ENCODE results near the gene PSMD14.

The PSMD14 gene

DNA sequence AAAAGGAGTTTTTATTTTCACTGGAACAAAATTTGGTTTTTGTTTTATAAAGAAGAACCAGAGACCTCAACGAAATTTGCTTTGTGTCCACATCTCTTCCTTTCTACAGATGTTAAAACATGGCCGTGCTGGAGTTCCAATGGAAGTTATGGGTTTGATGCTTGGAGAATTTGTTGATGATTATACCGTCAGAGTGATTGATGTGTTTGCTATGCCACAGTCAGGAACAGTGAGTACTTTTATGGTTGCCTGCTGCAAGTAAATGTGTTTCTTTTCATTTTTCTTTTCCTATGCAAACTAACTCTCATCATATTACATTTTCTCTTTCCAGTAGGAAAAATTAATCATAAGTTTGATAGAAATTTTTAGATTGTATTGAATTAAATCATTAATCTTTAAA, 59.5 kb downstream of the PSMD14 start:
- TF ChIP-seq, protein P1, sequence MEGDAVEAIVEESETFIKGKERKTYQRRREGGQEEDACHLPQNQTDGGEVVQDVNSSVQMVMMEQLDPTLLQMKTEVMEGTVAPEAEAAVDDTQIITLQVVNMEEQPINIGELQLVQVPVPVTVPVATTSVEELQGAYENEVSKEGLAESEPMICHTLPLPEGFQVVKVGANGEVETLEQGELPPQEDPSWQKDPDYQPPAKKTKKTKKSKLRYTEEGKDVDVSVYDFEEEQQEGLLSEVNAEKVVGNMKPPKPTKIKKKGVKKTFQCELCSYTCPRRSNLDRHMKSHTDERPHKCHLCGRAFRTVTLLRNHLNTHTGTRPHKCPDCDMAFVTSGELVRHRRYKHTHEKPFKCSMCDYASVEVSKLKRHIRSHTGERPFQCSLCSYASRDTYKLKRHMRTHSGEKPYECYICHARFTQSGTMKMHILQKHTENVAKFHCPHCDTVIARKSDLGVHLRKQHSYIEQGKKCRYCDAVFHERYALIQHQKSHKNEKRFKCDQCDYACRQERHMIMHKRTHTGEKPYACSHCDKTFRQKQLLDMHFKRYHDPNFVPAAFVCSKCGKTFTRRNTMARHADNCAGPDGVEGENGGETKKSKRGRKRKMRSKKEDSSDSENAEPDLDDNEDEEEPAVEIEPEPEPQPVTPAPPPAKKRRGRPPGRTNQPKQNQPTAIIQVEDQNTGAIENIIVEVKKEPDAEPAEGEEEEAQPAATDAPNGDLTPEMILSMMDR (conservative IDR thresholded peaks at IDR 0.05; ENCODE audit: low read depth), result no peak
- POLR2A ChIA-PET (ENCODE audit: low non-redundant PET), result no interaction called here
- DNase-seq (ENCODE audit: low spot score), result no peak
- H3K27ac ChIP-seq, result no peak overlapping the region
- CTCF ChIA-PET, result interaction anchor here (0.7 kb wide), 1 partner anchor 162 kb away, joined by 3 read pairs; no protein-coding TSS in a partner anchor

DNA sequence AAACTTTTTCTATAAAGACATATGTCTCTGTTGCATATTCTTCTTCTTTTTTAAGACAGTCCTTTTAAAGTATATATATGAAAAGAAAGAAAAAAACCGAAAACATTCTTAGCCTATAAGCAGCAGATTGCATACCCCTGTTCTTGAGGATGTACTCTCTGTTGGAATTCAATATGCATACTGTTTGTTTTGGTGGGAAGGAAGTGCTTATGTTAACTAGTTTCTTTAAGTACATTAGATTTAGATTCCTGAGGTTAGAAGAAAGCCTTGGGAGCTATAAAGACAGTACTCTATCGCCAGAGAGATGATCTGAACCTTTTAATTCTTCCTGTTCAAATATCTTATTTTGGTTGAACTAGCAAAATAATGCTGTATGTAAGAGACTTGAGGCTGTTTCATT, 61.1 kb downstream of the PSMD14 start:
- POLR2A ChIA-PET (ENCODE audit: low non-redundant PET), result no interaction called here

GRCh38 chr2:161370981-161371380, 62.8 kb downstream of the PSMD14 start:
- H3K27ac ChIP-seq, result no peak overlapping the region
- ChIA-PET POLR2A (ENCODE audit: low non-redundant PET) (no interaction called here), CTCF (no interaction called here)
- no peak for DNase-seq (ENCODE audit: low spot score)
- TF ChIP-seq, protein P1 (conservative IDR thresholded peaks at IDR 0.05; ENCODE audit: low read depth), result no peak

More for the DNA sequence above, 61.1 kb downstream of the PSMD14 start:
- CTCF ChIA-PET, result no interaction called here
- TF ChIP-seq, protein P1 (conservative IDR thresholded peaks at IDR 0.05; ENCODE audit: low read depth), result no peak
- no peak overlapping the region for H3K27ac ChIP-seq
- no peak for DNase-seq (ENCODE audit: low spot score)

DNA sequence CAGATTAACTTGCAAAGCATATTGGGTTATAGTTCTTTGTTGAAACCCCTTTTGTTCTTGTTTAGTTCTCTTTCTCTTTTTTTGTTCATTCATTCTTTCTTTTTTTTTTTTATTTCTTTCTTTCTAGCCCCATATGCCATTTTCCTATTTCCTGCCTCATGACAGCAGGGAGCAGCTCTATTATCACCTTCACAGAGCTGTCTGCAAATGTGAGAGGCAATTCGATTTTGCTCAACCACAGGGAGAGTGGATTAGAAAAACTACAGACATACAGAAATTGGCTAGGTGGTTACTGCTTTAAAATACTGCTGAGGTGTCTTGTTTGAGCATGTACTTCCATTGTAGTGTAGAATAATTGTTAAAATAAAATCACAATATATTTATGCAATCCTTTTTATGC, 63.6 kb downstream of the PSMD14 start:
- ChIA-PET POLR2A (ENCODE audit: low non-redundant PET) (no interaction called here), CTCF (no interaction called here)
- H3K27ac ChIP-seq, result no peak overlapping the region
- TF ChIP-seq, protein P1 (conservative IDR thresholded peaks at IDR 0.05; ENCODE audit: low read depth), result no peak
- no peak for DNase-seq (ENCODE audit: low spot score)

- CTCF ChIA-PET, result interaction anchor here (0.6 kb wide), 1 partner anchor 28 kb away, joined by 3 read pairs; no protein-coding TSS in a partner anchor
- POLR2A ChIA-PET (ENCODE audit: low non-redundant PET), result no interaction called here
- TF ChIP-seq, protein P1 (conservative IDR thresholded peaks at IDR 0.05; ENCODE audit: low read depth), result no peak
- H3K27ac ChIP-seq, result no peak overlapping the region
- DNase-seq (ENCODE audit: low spot score), result no peak
Measured at GRCh38 chr2:161373942-161374341, 65.7 kb downstream of the PSMD14 start.

DNA sequence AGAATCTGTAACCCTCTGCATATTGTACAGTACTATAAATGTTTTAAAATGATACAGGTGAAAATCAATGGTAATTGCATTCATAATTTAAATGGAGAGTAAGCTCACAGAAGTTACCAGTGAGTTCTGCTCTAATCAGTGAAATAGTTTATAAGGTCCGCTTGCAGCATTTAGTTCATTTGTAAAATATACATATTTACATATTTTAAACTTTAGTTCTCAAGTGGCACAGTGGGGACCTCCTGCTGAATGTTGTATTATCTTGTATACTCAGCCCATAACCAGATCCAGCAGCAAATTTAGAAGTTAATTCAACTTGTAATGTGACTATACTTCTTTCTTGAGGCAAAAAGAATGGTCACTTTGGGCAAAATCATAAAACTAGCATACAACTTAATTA, 66.2 kb downstream of the PSMD14 start:
- TF ChIP-seq, protein P1 (conservative IDR thresholded peaks at IDR 0.05; ENCODE audit: low read depth), result no peak
- H3K27ac ChIP-seq, result no peak overlapping the region
- CTCF ChIA-PET, result interaction anchor here (0.6 kb wide), 1 partner anchor 28 kb away, joined by 3 read pairs; no protein-coding TSS in a partner anchor
- DNase-seq (ENCODE audit: low spot score), result no peak
- POLR2A ChIA-PET (ENCODE audit: low non-redundant PET), result no interaction called here

DNA sequence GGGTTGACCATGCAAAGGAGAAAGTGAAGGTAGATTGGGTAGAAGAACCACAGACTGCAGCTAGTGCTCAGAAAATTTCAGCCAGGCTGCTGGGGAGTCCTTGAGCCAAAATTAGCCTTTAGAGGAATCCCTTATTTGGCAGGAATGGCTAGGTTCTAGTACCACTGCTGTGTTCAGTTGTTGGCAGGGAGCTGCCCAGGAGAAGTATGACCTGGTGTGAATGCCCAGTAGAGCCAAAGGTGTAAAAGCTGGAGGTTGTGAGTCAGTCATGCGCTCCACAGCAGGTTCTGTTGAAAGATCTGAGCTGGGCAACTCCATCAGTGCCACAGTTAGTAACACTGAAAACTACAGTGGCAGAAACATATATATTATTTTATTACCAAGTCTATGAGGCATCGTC, 71.5 kb downstream of the PSMD14 start:
- TF ChIP-seq, protein P1 (conservative IDR thresholded peaks at IDR 0.05; ENCODE audit: low read depth), result no peak
- H3K27ac ChIP-seq, result no peak overlapping the region
- DNase-seq (ENCODE audit: low spot score), result no peak
- ChIA-PET CTCF (no interaction called here), POLR2A (ENCODE audit: low non-redundant PET) (no interaction called here)

Data from RWPE1 (cell line).